HepG2 (cell line): ENCODE measurements around the gene AP2A2. TPM values are rescaled to one million over a fixed set of nuclear protein-coding genes. Genes with fewer than 3 reads are reported as not detected.

ENCODE experiments used
- CENPT ChIP-seq: sonication (generic); formaldehyde crosslinking; IDR thresholded peaks from 2 replicates; pipeline ENCODE4 v1.8.0; 2022; ENCODE audit warnings: low read depth, mild to moderate bottlenecking, moderate library complexity, missing genetic modification reagents
- FOXM1 ChIP-seq: sonication (generic); formaldehyde crosslinking; IDR thresholded peaks from 2 replicates; pipeline ENCODE4 v1.5.0; 2020; ENCODE audit warnings: missing genetic modification reagents
- MIER3 ChIP-seq: IDR thresholded peaks from 2 replicates; pipeline ENCODE4 v1.6.1; 2016; ENCODE audit warnings: missing compliant biosample characterization, borderline replicate concordance
- MTF1 ChIP-seq: sonication (generic); formaldehyde crosslinking; IDR thresholded peaks from 2 replicates; pipeline ENCODE4 v1.5.0; 2020; ENCODE audit warnings: missing genetic modification reagents
- NKX3-1 ChIP-seq: sonication (generic); formaldehyde crosslinking; IDR thresholded peaks from 2 replicates; pipeline ENCODE4 v1.5.0; 2020; ENCODE audit warnings: missing genetic modification reagents
- NRL ChIP-seq: sonication (generic); formaldehyde crosslinking; IDR thresholded peaks from 2 replicates; pipeline ENCODE4 v1.5.0; 2020; ENCODE audit warnings: missing genetic modification reagents, mild to moderate bottlenecking, moderate library complexity, borderline replicate concordance
- POLR2A ChIP-seq, 2 experiments: IDR thresholded peaks; 2 replicates each; pipeline ENCODE4 v1.6.1; 2011; ENCODE audit warnings: low read depth in 2 of 2, low read length in 2 of 2, mild to moderate bottlenecking in 1 of 2, moderate library complexity in 1 of 2; ENCODE audit not compliant: insufficient read depth in 1 of 2
- PTBP1 ChIP-seq: fragments of 200-400 bp; formaldehyde crosslinking; IDR thresholded peaks from 2 replicates; pipeline ENCODE4 v1.6.1; 2018; ENCODE audit warnings: low read length, low read depth; ENCODE audit not compliant: poor library complexity, severe bottlenecking
- RBFOX2 ChIP-seq: fragments of 200-400 bp; formaldehyde crosslinking; IDR thresholded peaks from 2 replicates; pipeline ENCODE4 v1.6.1; 2017; ENCODE audit warnings: low read depth, mild to moderate bottlenecking, low read length
- RBM39 ChIP-seq: fragments of 200-400 bp; formaldehyde crosslinking; IDR thresholded peaks from one replicate; pipeline ENCODE4 v1.6.1; 2018; ENCODE audit warnings: antibody characterized with exemption, mild to moderate bottlenecking, low read depth, low read length; ENCODE audit not compliant: poor library complexity, severe bottlenecking
- SMAD3 ChIP-seq: sonication (generic); formaldehyde crosslinking; IDR thresholded peaks from 2 replicates; pipeline ENCODE4 v1.4.0; 2020; ENCODE audit warnings: missing genetic modification reagents
- TBX3 ChIP-seq: fragments of 450-650 bp; IDR thresholded peaks from 2 replicates; pipeline ENCODE4 v1.6.1; 2017; ENCODE audit warnings: antibody characterized with exemption, mild to moderate bottlenecking, inconsistent platforms, borderline replicate concordance
- TCF7 ChIP-seq: sonication (generic); IDR thresholded peaks from 2 replicates; pipeline ENCODE4 v1.6.1; 2016; ENCODE audit warnings: antibody characterized with exemption, low read depth
- XBP1 ChIP-seq: sonication (generic); formaldehyde crosslinking; IDR thresholded peaks from 2 replicates; pipeline ENCODE4 v1.5.0; 2020; ENCODE audit warnings: missing genetic modification reagents
- ZFX ChIP-seq: sonication (generic); formaldehyde crosslinking; IDR thresholded peaks from 2 replicates; pipeline ENCODE4 v1.4.0; 2020; ENCODE audit warnings: mild to moderate bottlenecking, low read depth, missing genetic modification reagents, moderate library complexity
- ZNF225 ChIP-seq: sonication (generic); formaldehyde crosslinking; IDR thresholded peaks from 2 replicates; pipeline ENCODE4 v1.4.0; 2020; ENCODE audit warnings: mild to moderate bottlenecking, missing genetic modification reagents
- ZNF232 ChIP-seq: sonication (generic); formaldehyde crosslinking; IDR thresholded peaks from 2 replicates; pipeline ENCODE4 v1.4.0; 2020; ENCODE audit warnings: missing genetic modification reagents, borderline replicate concordance
- ZNF451 ChIP-seq: sonication (generic); formaldehyde crosslinking; IDR thresholded peaks from 2 replicates; pipeline ENCODE4 v1.5.0; 2020; ENCODE audit warnings: mild to moderate bottlenecking, missing genetic modification reagents
- ZNF713 ChIP-seq: sonication (generic); formaldehyde crosslinking; IDR thresholded peaks from 2 replicates; pipeline ENCODE4 v1.4.0; 2020; ENCODE audit warnings: mild to moderate bottlenecking, missing genetic modification reagents
- ZNF83 ChIP-seq: sonication (generic); formaldehyde crosslinking; IDR thresholded peaks from 2 replicates; pipeline ENCODE4 v1.4.0; 2020; ENCODE audit warnings: missing genetic modification reagents, mild to moderate bottlenecking, borderline replicate concordance
- ZSCAN22 ChIP-seq: sonication (generic); formaldehyde crosslinking; IDR thresholded peaks from 2 replicates; pipeline ENCODE4 v1.4.0; 2020; ENCODE audit warnings: mild to moderate bottlenecking, missing genetic modification reagents
- polyA plus RNA-seq, 8 experiments: library from polyadenylated mRNA; depleted of rRNA in 3 of 8; stranded (reverse) in 7 of 8; unstranded in 1 of 8; fragments of >200 nt; fragmentation: Illumina TruSeq in 4 of 8; extraction: Trizol in 4 of 8; gene quantifications; 2 replicates each; pipeline versions ENCODE4 v1.2.1 to v1.2.3, GENCODE V29; 2011 to 2016; ENCODE audit warnings: low read depth in 4 of 8, missing spikeins in 1 of 8, mixed read lengths in 1 of 8; ENCODE audit not compliant: insufficient read depth in 1 of 8
- total RNA-seq, 5 experiments: library from RNA; depleted of rRNA; stranded (reverse); fragments of >200 nt; fragmentation: Illumina TruSeq; extraction: Trizol; gene quantifications; 2 replicates each; pipeline ENCODE4 v1.2.3, GENCODE V29; 2016; ENCODE audit warnings: low read depth in 1 of 5
- TF ChIP-seq, protein P1 (sequence below): sonication (generic); formaldehyde crosslinking; IDR thresholded peaks from 2 replicates; pipeline ENCODE4 v1.4.0; 2020; ENCODE audit warnings: missing genetic modification reagents
- TF ChIP-seq, protein P2 (sequence below): sonication (generic); formaldehyde crosslinking; IDR thresholded peaks from 2 replicates; pipeline ENCODE4 v1.5.0; 2020; ENCODE audit warnings: mild to moderate bottlenecking, missing genetic modification reagents
- TF ChIP-seq, protein P3 (sequence below): sonication (generic); formaldehyde crosslinking; IDR thresholded peaks from 2 replicates; pipeline ENCODE4 v1.5.0; 2020; ENCODE audit warnings: mild to moderate bottlenecking, missing genetic modification reagents, borderline replicate concordance

AP2A2 gene
- total and polyA plus RNA-seq, 2 of the 13 experiments (the other 11 are each of a cell fraction or from before 2014, with no cell fraction given) = 25.7 to 75.7 TPM

DNA sequence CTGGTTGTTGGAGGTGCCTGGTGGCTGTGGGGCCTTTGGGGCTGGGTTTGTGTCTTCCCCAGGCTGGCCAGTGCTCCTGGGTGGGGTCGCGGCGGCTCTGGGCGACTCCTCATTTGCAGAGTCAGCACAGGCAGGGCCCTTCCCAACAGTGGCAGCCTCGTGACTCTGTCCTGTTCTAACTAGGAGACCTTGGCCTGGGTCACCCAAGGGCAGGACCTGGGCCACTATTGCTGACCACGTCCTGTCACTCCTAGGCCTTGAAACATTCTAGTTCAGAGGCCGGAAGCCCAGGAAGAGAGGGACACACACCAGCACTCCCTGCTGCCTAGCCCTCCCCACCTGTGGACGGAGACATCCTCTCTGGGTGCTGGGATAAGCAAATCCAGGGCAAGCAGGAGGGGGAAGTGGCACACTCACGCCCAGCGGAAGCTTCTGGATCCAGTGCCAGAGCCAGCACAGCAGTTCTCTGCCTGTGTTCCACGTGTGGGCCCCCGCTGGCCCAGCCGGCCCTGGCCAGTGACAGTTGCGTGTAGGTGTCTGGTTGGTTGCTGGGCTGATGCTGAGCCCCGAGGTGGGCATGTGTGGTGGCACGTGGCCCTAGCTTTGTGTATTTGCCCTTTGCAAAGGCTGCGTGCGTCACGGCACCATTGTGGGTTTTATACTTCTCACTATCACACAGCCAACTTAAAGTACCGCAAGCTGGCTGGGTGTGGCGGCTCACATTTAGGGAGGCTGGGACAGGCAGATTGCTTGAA lies 10.7 kb upstream of the AP2A2 start (continued):
- TF ChIP-seq ZNF451 = no peak
- no peak for TF ChIP-seq TBX3
- no peak for TF ChIP-seq ZNF713 (CRISPR knock-in tag)
- no peak for TF ChIP-seq RBM39
- TF ChIP-seq SMAD3 = 0 out of 2 replicates have a peak, but pooled peaks have one; percentile 30
- 0 out of 2 replicates have a peak, but pooled peaks have one; percentile 33 for TF ChIP-seq MIER3
- TF ChIP-seq ZNF83 = no peak
- TF ChIP-seq ZFX (CRISPR knock-in tag) = peak; percentile 94
- peak in 1 of 2 experiments; percentile 56; a peak in 2 of 4 replicates for TF ChIP-seq POLR2A (IDR thresholded peaks at IDR 0.05; ENCODE audit: insufficient read depth in 1 of 2, low read depth in 2 of 2, low read length in 2 of 2)
- TF ChIP-seq, protein P1, sequence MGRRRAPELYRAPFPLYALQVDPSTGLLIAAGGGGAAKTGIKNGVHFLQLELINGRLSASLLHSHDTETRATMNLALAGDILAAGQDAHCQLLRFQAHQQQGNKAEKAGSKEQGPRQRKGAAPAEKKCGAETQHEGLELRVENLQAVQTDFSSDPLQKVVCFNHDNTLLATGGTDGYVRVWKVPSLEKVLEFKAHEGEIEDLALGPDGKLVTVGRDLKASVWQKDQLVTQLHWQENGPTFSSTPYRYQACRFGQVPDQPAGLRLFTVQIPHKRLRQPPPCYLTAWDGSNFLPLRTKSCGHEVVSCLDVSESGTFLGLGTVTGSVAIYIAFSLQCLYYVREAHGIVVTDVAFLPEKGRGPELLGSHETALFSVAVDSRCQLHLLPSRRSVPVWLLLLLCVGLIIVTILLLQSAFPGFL = no peak
- no peak for TF ChIP-seq TCF7
- no peak for TF ChIP-seq ZNF232 (CRISPR knock-in tag)
- no peak for TF ChIP-seq FOXM1 (CRISPR knock-in tag)
- TF ChIP-seq CENPT = no peak
- TF ChIP-seq MTF1 = no peak
- no peak; the same call in 1 of the 2 replicates for TF ChIP-seq NRL (CRISPR knock-in tag)
- no peak for TF ChIP-seq ZSCAN22 (CRISPR knock-in tag)
- no peak for TF ChIP-seq ZNF225
- TF ChIP-seq NKX3-1 = no peak
- TF ChIP-seq, protein P2, sequence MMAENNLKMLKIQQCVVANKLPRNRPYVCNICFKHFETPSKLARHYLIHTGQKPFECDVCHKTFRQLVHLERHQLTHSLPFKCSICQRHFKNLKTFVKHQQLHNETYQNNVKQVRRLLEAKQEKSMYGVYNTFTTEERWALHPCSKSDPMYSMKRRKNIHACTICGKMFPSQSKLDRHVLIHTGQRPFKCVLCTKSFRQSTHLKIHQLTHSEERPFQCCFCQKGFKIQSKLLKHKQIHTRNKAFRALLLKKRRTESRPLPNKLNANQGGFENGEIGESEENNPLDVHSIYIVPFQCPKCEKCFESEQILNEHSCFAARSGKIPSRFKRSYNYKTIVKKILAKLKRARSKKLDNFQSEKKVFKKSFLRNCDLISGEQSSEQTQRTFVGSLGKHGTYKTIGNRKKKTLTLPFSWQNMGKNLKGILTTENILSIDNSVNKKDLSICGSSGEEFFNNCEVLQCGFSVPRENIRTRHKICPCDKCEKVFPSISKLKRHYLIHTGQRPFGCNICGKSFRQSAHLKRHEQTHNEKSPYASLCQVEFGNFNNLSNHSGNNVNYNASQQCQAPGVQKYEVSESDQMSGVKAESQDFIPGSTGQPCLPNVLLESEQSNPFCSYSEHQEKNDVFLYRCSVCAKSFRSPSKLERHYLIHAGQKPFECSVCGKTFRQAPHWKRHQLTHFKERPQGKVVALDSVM (CRISPR knock-in tag) = no peak
- no peak for TF ChIP-seq PTBP1
- no peak for TF ChIP-seq RBFOX2
- TF ChIP-seq XBP1 (CRISPR knock-in tag) = no peak
- TF ChIP-seq, protein P3, sequence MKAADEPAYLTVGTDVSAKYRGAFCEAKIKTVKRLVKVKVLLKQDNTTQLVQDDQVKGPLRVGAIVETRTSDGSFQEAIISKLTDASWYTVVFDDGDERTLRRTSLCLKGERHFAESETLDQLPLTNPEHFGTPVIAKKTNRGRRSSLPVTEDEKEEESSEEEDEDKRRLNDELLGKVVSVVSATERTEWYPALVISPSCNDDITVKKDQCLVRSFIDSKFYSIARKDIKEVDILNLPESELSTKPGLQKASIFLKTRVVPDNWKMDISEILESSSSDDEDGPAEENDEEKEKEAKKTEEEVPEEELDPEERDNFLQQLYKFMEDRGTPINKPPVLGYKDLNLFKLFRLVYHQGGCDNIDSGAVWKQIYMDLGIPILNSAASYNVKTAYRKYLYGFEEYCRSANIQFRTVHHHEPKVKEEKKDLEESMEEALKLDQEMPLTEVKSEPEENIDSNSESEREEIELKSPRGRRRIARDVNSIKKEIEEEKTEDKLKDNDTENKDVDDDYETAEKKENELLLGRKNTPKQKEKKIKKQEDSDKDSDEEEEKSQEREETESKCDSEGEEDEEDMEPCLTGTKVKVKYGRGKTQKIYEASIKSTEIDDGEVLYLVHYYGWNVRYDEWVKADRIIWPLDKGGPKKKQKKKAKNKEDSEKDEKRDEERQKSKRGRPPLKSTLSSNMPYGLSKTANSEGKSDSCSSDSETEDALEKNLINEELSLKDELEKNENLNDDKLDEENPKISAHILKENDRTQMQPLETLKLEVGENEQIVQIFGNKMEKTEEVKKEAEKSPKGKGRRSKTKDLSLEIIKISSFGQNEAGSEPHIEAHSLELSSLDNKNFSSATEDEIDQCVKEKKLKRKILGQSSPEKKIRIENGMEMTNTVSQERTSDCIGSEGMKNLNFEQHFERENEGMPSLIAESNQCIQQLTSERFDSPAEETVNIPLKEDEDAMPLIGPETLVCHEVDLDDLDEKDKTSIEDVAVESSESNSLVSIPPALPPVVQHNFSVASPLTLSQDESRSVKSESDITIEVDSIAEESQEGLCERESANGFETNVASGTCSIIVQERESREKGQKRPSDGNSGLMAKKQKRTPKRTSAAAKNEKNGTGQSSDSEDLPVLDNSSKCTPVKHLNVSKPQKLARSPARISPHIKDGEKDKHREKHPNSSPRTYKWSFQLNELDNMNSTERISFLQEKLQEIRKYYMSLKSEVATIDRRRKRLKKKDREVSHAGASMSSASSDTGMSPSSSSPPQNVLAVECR = peak; percentile 73; the same call in 1 of the 2 replicates
